Measurements from ENCODE around the gene TSSK1B. TPM values are rescaled to one million over a fixed set of nuclear protein-coding genes. Genes with fewer than 3 reads are reported as not detected.

The TSSK1B gene
- total and polyA plus RNA-seq, 2 experiments from 2014 or later, result 0.15 to 0.27 TPM

- no peak for TF ChIP-seq CTCF (IDR thresholded peaks at IDR 0.05; ENCODE audit: low read depth, low read length)
- no peaks in the 10 kb centered on the region for H3K9me3 ChIP-seq (ENCODE audit: low read depth)
- no peak overlapping the region for H3K27ac ChIP-seq
- no peaks in the 10 kb centered on the region for H3K27me3 ChIP-seq
- H3K36me3 ChIP-seq, result no peaks in the 10 kb centered on the region
- DNase-seq (ENCODE audit: low read depth in 1 of 2, low spot score in 1 of 2), result no peak
- no peak overlapping the region for H3K4me3 ChIP-seq
- H3K4me1 ChIP-seq (ENCODE audit: low read depth), result no peaks in the 10 kb centered on the region
Measured at GRCh38 chr5:113433071-113433470, 1.7 kb downstream of the TSSK1B start.

- Histone ChIP-seq H3K27me3 (peaks cover 8% of the 10 kb centered on the region), H3K9me3 (ENCODE audit: low read depth) (no peaks in the 10 kb centered on the region)
Measured at GRCh38 chr5:113427871-113428574, 6.8 kb downstream of the TSSK1B start.

GRCh38 chr5:113425909-113426308, 8.9 kb downstream of the TSSK1B start:
- Histone ChIP-seq H3K36me3 (no peaks in the 10 kb centered on the region), H3K4me1 (ENCODE audit: low read depth) (peaks cover 6% of the 10 kb centered on the region), H3K4me3 (no peak overlapping the region), H3K27me3 (peaks cover 12% of the 10 kb centered on the region), H3K27ac (no peak overlapping the region), H3K9me3 (ENCODE audit: low read depth) (no peaks in the 10 kb centered on the region)
- no peak for TF ChIP-seq CTCF (IDR thresholded peaks at IDR 0.05; ENCODE audit: low read depth, low read length)
- peak in 1 of 2 donors; percentile 2 for DNase-seq (ENCODE audit: low read depth in 1 of 2, low spot score in 1 of 2)

More at GRCh38 chr5:113427871-113428574, 6.8 kb downstream of the TSSK1B start:
- no peak for DNase-seq (ENCODE audit: low read depth in 1 of 2, low spot score in 1 of 2)
- H3K36me3 ChIP-seq, result no peaks in the 10 kb centered on the region
- no peak overlapping the region for H3K27ac ChIP-seq
- peaks cover 3% of the 10 kb centered on the region for H3K4me1 ChIP-seq (ENCODE audit: low read depth)
- TF ChIP-seq CTCF (IDR thresholded peaks at IDR 0.05; ENCODE audit: low read depth, low read length), result no peak
- no peak overlapping the region for H3K4me3 ChIP-seq

GRCh38 chr5:113421693-113422092, 13.1 kb downstream of the TSSK1B start:
- peaks cover 4% of the 10 kb centered on the region for H3K27me3 ChIP-seq
- H3K4me1 ChIP-seq (ENCODE audit: low read depth), result peaks cover 6% of the 10 kb centered on the region
- no peak overlapping the region for H3K4me3 ChIP-seq
- H3K36me3 ChIP-seq, result no peaks in the 10 kb centered on the region
- TF ChIP-seq CTCF (IDR thresholded peaks at IDR 0.05; ENCODE audit: low read depth, low read length), result no peak
- H3K9me3 ChIP-seq (ENCODE audit: low read depth), result no peaks in the 10 kb centered on the region
- DNase-seq (ENCODE audit: low read depth in 1 of 2, low spot score in 1 of 2), result no peak
- no peak overlapping the region for H3K27ac ChIP-seq

- Histone ChIP-seq H3K4me1 (ENCODE audit: low read depth) (no peaks in the 10 kb centered on the region), H3K9me3 (ENCODE audit: low read depth) (no peaks in the 10 kb centered on the region), H3K27ac (no peak overlapping the region), H3K27me3 (no peaks in the 10 kb centered on the region), H3K36me3 (no peaks in the 10 kb centered on the region), H3K4me3 (no peak overlapping the region)
- DNase-seq (ENCODE audit: low read depth in 1 of 2, low spot score in 1 of 2), result no peak
- TF ChIP-seq CTCF (IDR thresholded peaks at IDR 0.05; ENCODE audit: low read depth, low read length), result no peak
Measured at GRCh38 chr5:113405530-113405929, 29.3 kb downstream of the TSSK1B start.
